HG03354 (cell line): ENCODE results near the gene CEPT1.
"Not testable (repeated sequence)": the region's sequence is repeated elsewhere in the genome, so short reads cannot be mapped to it uniquely, and the experiment has no call there.

Source experiments
- ATAC-seq: cut with Tn5 transposase; IDR thresholded peaks from one replicate; pipeline ENCODE4 v1.9.1; 2021; ENCODE audit warnings: mild to moderate bottlenecking; ENCODE audit not compliant: unreplicated experiment, poor library complexity, severe bottlenecking

Gene CEPT1

DNA sequence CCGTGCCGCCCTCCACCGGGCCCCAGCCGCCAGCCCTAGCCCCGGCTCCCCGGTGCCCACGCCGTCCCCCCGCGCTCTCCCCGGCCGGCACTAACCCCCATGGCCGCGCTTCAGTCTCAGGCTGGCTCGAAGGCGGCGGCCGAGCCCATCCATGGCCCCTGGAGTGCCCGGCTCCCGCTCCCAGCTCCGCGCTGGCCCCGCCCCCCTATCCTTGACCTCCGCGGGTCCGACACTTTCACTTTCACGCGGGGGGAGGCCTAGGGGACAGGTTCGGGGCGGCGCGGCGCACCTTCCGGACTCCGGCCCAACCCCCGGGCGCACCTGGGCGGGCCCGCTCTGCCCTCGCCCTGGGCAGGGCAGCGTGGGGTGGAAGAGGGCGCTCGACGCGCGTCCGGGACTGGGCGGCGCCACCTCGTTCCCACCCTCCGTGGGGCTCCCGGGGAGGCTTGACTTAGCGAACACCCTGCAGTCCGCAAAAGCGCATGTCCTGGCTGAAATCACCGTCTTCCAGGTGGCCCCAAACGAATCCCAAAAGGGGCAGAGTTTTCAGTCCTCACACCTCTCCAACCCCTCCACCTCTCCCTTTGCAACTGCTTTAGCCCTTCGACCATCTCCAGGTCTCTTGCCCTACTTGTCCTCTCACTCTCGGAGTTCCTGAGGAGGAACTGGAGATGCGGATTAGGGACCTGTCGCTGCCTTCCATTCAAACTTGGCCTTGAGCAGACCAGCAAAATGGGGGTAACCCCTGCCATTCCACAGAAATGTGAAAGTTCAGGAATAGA lies 64.4 kb downstream of the CEPT1 start:
- peak; percentile 65 for ATAC-seq

DNA sequence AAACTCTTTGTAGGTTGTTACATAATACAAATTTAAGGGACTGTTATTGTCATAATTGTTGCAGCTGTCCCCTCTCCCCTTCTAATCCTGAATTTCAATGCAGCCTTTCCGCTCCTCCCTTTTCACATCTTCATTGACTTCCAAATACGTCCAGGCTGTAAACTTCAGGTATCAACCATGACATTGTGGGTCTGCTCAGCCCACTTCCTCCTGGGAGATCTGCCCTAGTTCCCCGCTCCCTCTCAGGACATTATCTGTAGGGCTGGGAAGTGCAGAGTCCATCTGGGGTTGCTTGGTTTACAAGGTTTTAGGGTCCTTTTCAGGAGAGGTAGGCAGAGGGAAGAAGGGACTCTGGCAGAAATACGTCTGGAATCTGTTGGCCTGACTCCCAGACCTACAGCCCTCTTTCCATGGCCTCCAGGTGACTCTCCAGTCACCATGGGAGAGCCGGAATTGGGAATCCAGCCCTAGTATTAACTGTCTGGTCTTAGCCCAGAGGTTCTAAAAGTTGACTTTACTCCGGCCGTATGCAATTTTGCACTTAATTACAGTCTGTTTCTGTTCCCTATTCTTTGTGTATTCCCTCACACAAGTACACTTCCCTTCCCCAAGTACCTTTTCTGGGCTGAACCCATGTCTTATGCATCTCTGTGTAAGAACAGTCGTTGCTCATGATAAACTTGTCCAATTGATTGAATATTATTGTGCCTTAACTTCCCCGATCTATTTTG lies 65.1 kb downstream of the CEPT1 start:
- no peak for ATAC-seq

DNA sequence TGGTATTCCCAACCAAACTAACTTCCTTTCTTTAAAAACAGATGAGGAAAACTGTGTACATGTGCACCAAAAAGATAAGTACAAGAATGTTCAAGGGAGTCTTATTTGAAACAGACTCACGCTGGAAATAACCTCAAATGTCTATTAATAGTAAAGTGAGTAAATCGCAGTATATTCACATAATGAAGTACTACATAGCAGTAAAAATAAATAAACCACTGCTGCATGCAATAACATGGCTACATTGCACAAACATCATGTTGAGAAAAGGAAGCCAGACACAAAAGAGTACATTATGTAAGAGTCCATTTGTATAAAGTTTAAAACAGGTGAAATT lies 65.7 kb downstream of the CEPT1 start:
- ATAC-seq, result no peak

DNA sequence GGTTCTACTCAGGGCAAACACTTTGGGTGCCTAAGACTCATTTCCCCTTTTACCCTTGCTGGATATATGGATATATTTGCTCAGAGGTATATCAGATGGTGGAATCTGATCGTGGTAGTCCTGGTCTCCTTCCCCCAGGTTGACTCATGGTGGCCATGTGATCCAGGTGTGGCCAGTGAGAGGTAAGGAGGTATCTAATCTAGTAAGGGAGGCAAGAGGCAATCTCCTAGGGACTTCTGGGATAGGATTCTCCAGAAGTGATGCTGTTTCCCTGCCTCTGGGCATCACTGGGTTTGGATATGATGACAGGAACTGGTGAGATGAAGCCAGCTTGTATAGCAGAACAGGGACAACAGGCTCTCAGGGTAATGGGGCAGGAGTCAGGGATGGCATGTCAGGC lies 68.9 kb downstream of the CEPT1 start:
- no peak for ATAC-seq

DNA sequence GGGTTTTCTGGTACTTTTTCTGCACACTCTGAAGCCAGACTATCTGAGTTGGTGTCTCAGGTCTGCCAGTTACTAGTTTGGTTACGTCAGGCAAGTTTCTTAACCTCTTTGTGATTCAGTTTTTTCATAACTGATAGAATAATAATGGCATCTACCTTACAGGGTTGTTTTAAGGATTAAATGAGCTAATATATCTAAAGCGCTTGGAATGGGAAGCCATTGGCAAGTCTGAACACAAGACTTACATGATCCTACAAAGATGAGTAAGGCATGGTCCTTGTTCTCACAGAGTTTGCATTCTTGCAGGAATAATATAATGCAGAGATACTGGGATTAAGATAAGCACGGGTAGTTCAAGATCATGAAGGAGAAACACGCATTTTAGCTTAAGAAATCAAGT lies 69.6 kb downstream of the CEPT1 start:
- no peak for ATAC-seq

DNA sequence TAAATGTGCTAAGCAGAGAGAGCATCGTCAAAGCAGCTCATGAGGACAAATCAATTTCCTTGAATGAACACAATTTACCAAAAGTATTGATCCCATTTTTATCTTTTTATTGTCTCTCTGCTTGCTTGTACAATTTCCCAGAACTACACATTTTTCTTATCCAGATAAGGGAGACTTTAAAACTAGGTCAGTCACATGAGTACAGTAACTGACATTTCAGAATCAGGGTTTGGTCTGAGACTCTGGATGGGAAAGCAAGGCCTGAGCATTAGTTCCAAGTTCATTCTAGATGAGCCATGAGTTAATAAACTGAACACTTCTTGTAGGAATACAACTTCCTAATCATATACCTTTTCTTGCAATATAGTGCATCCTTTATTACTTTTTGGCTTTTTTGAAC lies 71.9 kb downstream of the CEPT1 start:
- ATAC-seq, result no peak

DNA sequence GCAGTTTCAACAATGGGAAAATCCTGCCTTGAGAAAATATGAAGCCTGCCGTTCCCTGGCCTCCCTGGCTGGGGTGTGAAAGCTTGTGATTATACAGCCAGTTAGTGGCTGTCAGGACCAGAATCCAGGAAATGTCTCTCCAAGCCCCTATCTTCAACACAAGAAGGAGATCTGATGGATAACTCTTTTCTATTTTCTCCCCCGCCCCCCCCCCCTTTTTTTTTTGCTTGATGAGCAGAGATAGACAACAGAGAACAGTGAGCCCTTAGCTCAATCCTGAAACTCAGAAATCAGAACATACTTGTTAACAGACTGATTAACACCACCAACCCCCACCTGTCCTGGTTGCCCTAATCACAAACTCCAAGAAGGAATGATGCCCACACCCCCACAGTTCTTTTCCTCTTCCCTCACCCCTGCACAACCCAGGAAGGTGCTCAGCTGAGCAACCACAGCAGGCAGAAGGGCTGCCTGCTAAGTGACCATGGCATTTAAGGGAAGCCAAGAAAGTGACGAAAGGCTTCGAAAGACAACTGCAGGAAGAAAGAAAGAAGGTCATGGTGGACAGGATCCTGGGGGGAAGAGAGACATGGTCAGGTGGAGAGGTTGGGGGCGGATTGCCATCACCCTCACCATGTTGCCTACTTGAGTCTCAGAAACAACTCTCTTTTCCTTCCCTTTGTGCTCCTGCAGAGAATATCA lies 72.8 kb downstream of the CEPT1 start:
- no peak for ATAC-seq

DNA sequence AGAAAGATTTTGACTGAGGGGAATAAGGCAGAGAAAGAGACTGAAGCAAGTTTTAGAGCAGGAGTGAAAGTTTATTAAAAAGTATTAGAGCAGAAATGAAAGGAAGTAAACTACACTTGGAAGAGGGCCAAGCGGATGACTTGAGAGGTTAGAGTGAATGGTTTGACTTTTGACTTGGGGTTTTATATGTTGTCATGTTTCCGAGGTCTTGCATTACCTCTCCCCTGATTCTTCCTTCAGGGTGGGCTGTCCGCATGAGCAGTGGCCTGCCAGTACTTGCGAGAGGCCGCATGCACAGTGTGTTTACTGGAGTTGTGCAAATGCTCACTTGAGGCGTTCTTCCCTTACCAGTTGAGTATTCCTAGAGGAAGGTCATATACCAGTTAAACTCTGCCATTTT lies 73.4 kb downstream of the CEPT1 start:
- ATAC-seq, result no peak

DNA sequence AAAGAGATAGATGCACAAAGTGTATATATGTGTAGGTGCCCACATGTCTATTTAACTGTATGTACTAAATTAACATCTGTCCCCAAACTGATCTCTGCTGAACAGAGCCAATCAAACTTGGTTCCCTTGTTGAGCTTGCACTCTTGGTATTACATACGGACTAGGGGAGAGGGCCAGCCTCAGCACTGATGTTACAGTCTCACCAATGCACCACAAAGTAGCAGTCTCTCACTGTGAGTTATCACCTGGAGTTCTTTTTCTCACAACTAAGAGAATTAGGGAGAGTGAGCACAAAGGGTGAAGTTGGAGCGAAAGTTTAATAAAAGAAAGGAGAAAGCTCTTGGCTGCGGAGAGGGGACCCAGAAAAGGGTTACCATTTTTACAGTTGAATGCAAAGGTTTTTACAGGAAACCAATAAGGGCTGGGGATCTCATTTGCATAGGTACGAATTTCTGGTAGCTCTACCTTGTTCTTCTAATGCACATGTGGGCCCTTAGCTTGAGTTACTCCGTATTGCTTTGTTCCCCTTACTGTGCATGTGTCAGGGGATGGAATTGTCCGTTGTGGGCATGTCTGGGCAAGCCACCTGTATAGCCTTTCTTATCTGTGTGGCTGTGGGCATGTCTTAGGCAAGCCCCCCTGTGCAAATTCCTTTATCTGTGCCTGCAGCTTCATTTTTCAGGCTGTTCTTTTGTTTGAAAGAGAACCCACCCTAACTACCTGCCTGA lies 74.2 kb downstream of the CEPT1 start:
- ATAC-seq, result no peak

DNA sequence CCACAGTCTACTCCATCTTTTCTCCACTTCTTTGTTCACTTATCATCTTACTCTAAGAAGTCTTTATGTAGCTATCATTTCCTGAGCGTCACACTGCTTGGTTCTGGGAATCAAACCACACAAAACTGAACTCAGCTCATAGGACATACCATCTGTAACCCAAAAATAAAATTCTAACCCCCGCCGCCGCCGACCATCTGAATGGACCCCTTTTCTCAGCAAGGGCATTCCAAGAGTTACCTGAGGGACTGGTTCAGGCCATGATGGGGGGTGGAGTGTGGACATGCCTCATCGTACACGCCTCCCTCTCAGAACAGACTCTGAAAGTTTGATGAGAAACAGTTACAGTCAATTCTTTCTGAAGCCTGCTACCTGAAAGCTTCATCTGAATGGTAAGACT lies 74.9 kb downstream of the CEPT1 start:
- ATAC-seq, result no peak

DNA sequence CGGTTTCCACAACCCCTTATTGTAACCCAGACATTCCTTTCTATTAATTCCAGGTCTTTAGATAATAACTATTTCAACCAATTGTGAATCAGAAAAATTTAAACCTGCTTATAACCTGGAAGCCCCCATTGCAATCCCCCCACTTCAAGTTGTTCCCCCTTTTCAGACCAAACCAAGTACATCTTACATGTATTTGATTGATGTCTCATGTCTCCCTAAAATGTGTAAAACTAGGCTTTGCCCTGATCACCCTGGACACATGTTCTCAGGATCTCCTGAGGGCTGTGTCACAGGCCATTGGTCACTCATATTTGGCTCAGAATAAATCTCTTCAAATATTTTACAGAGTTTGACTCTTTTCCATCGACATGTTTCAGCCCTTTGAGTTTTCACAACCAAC lies 75.3 kb downstream of the CEPT1 start:
- ATAC-seq, result not testable (repeated sequence)

DNA sequence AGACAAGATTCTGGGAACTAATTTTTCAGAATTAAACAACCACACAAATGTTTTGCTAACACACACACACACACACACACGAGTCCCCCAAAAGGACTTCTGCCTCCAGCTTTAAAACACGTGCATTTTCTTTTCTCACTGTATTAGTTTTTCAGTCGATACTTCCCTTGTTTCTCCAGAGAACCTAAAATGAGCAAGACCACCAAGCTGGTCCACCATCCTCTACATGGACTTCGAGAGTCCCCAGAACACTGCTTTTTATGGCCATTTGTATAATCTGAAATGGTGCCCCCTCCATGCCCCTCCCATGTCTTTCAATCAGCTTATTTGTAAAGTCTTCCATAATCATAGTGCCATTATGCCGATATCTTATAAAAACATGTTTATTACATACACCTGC lies 76.7 kb downstream of the CEPT1 start:
- no peak for ATAC-seq

DNA sequence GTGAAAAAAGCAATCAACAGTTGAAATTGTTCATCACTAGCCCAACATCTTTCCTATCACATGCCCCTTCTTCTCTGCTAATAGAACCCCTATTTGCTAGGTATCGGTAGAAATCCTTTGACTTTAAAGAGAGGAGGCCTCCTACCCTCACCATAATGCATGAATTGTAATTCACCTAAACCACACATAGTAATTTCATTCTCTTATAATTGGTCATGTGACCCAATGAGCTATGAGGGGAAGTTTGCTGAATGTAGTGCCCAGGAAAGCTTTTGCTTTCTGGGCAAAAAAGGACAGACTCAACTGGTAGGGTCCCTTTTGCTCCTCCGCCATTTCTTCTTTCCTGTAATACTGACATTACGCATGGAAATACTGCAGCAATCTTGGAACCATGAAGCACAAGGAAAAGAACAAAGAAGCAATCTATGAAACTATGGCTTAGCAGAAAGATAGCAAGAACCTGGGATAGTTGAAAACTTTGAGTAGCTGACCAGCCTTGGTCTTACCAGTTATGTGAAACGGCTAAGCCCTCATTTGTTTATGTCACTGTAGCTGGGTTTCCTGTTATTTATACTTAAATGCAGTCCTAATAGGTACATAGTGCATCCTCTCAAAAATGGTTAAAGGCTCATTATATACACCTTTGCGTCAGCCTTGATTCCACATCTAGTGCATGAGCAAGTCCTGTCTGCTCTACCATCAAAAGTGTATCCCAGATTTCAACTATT lies 77.3 kb downstream of the CEPT1 start:
- ATAC-seq, result no peak

DNA sequence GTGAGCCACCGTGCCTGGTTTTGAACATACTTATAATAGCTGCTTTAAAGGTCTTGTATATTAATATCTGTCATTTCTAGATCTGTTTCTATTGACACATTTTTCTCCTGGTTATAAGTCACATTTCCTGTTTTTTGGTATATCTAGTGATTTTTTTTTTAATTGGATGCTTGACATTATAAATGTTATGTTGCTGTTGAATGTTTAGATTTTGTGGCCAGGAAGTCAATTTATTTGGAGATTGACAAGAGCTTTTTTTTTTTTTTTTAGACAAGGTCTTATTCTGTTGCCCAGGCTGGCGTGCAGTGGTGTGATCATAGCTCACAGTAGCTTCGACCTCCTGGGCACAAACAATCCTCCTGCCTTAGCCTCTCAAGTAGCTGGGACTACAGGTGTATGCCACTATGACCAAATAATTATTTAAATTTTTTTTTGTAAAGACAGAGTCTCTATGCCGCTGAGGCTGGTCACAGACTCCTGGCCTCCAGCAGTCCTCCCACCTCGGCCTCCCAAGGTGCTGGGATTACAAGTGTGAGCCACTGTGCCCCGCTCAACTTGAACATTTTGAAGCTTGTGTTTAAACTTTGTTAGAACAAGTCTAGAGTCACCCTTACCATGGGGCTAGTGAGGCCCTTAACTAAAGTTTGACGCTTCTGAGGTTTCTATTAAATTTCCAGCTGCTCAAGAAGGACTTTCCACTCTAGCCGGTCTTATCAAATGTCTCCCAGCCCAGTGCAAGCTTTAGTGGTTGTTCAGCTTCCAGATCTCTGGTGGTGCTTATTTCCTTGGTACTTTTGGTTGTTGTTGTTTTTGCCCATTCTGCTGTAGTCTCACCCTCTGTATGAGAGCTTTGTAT lies 78.9 kb downstream of the CEPT1 start:
- peak; percentile 0 for ATAC-seq

DNA sequence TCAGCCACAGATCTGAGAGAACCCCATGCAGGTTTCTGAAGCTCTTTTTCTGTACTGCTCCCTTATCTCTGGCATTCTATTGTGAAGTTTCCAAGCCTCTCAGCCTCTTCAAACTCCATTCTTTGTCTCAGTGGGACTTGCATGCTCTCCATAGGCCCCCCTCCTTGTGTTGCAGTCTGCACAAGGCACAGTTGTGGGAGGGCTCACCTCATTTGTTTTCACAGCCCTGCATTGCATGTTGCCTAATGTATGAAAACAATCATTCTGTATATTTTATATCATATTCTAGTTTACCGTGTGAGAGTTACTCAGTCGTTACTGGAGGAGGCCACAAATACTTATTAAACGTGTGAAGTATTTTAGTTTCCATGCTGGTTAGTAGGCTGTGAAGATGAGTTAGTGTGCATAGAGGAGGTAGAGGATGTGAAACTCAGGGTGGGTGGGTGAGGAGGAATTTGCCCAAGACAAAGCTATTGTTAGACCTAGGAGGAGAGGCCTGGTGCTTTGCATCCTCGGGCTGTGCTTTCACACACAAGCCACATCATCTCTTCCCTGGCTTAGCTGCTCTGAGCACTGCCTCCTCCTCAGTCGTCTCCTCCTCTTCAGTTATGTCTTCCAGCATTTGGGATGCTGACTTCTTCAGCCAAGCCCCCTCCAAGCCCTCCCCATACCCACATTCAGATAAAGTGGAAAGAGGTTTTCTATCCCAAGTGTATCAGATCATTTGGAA lies 79.7 kb downstream of the CEPT1 start:
- peak; percentile 40 for ATAC-seq

DNA sequence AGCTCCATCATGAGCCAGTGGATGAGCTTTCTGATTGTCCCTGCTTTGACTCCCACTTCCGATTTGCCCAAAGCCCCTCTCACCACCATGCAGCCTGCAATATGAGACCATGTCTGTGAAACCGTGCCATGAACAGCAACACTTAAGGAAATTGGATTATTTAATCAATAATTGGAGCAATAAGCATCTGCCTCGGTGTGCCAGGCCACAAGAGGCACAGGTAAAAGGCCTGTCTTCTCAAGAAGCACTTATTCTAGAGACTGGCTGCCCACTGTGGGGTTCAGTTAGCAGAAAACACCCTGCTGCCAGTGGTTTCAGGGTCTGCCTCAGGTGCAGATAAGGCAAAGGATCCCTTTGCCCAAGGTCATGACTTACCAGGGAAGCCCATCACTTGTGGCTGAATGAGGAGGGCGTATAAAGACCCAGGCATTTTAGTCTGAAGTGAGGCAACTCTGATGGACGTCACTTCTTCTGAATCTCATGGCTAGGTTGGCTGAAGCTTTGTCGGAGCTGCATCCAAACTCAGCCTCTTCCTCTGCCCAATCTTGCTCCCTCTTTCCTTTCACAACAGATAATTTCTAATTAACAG lies 80.4 kb downstream of the CEPT1 start:
- no peak for ATAC-seq

DNA sequence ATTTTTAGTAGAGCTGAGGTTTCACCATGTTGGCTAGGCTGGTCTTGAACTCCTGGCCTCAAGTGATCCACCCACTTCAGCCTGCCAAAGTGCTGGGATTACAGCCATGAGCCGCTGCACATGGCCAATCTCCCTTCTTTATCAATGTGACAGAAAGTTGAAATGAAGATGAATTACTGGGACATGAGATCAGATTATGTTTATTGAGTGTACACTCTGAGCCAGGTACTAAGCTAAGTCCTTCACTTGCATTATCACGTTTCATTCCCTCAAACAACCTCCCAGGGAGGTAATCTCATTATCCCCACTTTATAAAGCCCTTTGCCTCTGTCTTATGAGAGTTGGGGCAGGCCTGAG lies 81.2 kb downstream of the CEPT1 start:
- ATAC-seq, result no peak
